Choroid plexus epithelial cell (primary cell): ENCODE measurements around the gene RNASE2.
"Not testable (repeated sequence)": the region's sequence is repeated elsewhere in the genome, so short reads cannot be mapped to it uniquely, and the experiment has no call there.

Experiments used
- DNase-seq: peaks from one replicate; pipeline ENCODE4 v3.0.0-alpha.2; 2010; ENCODE audit warnings: low read depth
- H3K4me3 ChIP-seq: 2 replicates; pipeline ENCODE4 v1.5.1; 2011; ENCODE audit warnings: low read depth, mild to moderate bottlenecking, control low read depth, low read length, moderate library complexity
- TF ChIP-seq, protein P1 (sequence below): conservative IDR thresholded peaks from 2 replicates; pipeline ENCODE4 v1.5.1; 2011; ENCODE audit warnings: low read depth, mild to moderate bottlenecking, control low read depth, inconsistent platforms, low read length, moderate library complexity

RNASE2 gene

DNA sequence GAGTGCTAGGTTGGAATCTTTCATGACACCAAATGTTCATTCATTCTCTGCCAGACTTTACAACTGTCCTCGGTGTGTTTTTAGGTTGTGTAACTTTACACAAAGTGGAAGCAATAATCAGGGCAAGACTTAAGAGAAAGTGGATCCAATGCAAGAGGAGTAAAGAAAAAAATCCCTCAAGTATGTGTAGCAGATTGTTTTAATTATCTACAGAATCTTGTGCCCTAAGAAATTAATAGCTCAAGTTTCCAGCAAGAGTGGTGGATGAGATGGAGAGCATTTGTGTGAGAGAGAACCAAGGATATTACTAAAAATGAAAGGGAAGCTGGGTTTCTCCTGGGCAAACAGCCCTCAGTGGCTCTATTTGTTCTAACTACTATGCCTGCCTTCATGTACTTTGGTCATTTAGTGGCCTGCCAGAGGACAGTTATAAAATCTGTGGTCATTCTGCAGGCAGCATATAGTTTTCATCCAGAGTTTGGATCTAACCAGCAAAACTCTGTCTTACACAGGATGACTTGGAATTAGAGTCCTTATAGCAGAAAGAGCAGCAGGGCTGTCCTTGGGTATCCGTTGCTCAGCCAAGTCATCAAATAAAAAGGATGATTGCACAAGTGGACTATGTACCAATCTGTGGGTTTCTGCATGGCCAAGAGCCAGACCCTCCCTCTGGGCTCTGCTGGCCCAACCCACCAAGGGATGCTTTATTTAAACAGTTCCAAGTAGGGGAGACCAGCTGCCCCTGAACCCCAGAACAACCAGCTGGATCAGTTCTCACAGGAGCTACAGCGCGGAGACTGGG is at the start of gene RNASE2:
TSS of gene RNASE2 (plus strand) at position 752 of the 802 bp plus-strand sequence. CDS start 285 bp downstream, outside the sequence.
- not testable (repeated sequence) for DNase-seq, H3K4me3 ChIP-seq

DNA sequence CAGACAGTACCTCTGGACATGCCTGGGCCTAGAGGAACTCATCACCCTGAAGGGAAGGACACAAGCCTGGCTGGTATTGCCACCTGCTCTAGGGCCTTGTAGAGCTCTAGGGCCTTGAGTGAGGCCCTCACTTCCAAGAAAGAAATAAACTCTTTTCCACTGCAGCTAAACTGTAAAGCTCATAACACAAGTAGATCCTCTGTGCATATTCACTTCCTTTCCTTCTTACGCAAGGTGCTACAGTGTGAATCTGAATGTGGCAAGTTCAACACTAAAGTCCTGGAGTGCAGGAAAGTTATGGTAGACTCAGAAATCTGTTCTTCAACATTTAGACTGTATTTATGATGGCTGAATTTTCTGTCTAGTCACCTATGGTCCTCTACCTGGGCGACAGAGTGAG is 49.6 kb upstream of the RNASE2 start:
- TF ChIP-seq, protein P1, sequence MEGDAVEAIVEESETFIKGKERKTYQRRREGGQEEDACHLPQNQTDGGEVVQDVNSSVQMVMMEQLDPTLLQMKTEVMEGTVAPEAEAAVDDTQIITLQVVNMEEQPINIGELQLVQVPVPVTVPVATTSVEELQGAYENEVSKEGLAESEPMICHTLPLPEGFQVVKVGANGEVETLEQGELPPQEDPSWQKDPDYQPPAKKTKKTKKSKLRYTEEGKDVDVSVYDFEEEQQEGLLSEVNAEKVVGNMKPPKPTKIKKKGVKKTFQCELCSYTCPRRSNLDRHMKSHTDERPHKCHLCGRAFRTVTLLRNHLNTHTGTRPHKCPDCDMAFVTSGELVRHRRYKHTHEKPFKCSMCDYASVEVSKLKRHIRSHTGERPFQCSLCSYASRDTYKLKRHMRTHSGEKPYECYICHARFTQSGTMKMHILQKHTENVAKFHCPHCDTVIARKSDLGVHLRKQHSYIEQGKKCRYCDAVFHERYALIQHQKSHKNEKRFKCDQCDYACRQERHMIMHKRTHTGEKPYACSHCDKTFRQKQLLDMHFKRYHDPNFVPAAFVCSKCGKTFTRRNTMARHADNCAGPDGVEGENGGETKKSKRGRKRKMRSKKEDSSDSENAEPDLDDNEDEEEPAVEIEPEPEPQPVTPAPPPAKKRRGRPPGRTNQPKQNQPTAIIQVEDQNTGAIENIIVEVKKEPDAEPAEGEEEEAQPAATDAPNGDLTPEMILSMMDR, result no peak
- H3K4me3 ChIP-seq, result no peak overlapping the region
- no peak for DNase-seq

DNA sequence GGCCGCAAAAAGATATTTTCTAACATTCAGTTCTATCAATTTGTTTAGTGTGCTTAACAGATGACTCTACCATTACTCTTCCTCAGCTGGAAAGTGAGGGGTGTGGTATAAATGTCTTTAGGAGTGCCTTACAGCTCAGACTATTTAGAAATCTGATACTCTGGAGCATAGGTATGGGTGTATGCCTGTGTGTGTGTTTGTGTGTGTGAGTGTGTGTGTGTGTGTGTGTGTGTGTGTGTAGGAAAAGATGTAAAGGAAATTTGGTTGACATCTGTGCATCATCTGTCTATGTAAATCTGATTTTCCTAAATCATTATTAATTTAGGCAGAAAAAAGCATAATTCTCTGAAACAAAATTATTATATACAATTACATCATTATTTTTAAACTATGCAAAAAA is 48.1 kb upstream of the RNASE2 start:
- no peak overlapping the region for H3K4me3 ChIP-seq
- TF ChIP-seq, protein P1, result no peak
- DNase-seq, result no peak

DNA sequence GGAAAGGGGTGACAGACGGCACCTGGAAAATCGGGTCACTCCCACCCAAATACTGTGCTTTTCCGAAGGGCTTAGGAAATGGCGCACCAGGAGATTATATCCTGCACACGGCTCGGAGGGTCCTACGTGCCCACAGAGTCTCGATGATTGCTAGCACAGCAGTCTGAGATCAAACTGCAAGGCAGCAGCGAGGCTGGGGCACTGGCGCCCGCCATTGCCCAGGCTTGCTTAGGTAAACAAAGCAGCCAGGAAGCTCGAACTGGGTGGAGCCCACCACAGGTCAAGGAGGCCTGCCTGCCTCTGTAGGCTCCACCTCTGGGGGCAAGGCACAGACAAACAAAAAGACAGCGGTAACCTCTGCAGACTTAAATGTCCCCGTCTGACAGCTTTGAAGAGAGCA is 44.5 kb upstream of the RNASE2 start:
- DNase-seq, H3K4me3 ChIP-seq: not testable (repeated sequence)

DNA sequence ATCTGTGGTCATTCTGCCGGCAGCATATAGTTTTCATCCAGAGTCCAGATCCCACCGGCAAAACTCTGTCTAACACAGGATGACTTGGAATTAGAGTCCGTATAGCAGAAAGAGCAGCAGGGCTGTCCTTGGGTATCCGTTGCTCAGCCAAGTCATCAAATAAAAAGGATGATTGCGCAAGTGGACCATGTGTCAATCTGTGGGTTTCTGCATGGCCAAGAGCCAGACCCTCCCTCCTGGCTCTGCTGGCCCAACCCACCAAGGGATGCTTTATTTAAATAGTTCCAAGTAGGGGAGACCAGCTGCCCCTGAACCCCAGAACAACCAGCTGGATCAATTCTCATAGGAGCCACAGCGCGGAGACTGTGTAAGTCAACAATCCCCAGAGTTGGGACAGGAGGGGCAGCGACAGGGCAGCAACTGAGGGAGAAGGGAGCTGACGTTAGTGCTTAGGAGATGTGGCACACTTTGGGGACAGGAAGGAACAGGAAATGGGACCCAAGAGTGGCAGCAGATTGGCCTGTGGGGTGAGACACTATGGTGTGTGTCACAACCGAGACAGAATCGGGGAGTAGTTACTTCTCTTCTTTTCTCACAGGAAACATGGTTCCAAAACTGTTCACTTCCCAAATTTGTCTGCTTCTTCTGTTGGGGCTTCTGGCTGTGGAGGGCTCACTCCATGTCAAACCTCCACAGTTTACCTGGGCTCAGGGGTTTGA is 36.1 kb upstream of the RNASE2 start:
- DNase-seq, result peak; percentile 8
- not testable (repeated sequence) for H3K4me3 ChIP-seq

DNA sequence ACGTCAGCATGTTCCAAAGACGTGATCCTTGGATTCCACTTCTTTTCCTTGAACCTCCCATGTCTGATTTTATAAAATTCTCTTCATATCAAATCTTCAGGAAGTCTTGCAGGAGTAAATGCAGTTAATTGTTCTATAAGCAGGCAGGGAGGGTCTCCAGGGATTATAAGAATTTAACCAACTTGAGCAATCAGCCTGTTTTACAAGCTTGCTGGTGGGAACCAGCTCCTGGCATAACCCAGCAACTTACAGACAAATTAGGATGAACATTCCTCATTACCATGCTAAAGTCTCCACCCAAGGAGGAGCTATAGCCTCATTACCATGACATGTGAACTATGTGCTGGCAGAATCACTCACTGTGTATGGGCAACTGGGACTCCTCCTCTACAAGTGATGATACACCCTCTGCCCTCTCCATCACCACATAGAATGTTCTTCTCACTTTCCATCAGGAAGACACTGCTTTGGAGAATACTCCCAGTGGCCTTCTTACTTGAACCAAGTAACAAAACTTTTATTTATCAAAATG is 31.5 kb upstream of the RNASE2 start:
- DNase-seq, H3K4me3 ChIP-seq: not testable (repeated sequence)

DNA sequence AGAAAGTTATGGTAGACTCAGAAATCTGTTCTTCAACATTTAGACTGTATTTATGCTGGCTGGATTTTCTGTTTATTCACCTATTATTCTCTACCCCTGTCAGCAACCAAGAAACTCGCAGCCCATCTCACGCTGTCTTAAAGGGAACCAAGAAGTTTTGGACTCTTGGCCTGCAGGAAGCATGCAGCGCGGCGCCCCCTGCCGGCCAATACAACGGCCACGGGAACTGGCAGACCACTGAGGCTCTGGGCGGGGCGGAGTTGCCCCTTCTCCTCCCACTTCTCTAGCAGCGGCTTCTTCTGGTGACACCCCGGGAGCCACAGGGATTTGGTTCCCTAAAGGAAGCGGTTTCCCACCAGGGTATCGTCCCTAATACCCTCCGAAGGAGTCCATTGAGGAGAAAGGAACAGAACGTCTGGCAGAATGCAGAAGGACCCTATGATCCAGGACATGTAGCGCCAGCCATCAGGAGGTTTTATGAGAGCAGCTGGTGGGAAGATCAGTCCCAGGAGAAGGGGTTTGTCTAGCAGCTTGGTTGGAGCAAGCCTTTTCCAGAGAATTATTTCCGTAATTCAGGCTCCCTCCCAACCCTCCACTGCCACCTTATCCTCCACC is 21.0 kb upstream of the RNASE2 start:
- TF ChIP-seq, protein P1, result peak; percentile 52
- DNase-seq, result peak; percentile 15
- no peak overlapping the region for H3K4me3 ChIP-seq

DNA sequence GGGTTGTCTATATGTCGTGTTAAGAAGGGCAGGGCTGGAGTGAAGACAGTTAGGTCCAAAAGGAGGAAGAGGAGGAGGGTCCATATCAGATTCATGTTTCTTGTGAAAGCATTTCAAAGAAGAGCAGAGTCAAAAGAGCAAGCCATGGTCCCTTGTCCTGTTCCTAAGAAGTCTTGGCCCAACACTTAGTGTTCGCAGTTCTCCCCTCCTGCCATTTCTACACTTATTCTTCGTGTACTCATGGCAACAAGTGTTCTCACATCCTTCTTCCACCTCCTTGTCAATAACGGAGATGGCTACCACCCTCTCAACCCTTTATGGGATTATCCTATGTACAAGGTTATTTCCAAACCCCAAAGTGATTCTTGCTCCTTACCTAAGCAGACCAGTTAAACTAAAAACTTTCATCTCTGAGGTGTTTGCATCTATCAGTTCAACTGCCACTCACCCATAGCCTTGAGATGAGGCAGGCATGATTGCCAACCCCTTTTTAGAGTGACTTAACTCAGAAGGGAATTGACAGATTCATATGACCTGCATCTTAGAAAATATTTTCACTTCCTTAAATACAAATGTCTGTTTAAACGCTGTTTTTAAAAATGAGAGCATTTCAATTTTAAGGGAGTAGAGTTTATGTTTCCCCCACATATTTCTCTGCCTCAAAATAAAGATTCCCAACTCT is 19.8 kb upstream of the RNASE2 start:
- TF ChIP-seq, protein P1, result no peak

DNA sequence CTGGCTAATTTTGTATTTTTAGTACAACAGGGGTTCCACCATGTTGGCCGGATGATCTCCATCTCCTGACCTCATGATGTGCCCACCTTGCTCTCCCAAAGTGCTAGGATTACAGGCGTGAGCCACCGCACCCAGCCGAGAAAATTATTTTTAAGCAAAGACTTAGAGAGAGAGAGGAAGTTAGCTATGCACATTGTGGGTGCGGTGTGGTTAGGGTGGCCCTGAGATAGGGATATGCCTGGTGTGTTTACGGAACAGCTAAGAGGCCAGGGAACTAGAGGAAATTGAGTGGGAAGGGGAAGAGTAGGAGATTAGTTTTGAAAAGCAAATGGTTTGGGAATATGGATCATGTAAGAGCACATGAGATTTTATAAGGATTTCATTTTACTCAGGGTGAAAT is 10.1 kb upstream of the RNASE2 start:
- not testable (repeated sequence) for H3K4me3 ChIP-seq, DNase-seq

More for the DNA sequence above, 19.8 kb upstream of the RNASE2 start:
- H3K4me3 ChIP-seq, result no peak overlapping the region
- DNase-seq, result no peak

DNA sequence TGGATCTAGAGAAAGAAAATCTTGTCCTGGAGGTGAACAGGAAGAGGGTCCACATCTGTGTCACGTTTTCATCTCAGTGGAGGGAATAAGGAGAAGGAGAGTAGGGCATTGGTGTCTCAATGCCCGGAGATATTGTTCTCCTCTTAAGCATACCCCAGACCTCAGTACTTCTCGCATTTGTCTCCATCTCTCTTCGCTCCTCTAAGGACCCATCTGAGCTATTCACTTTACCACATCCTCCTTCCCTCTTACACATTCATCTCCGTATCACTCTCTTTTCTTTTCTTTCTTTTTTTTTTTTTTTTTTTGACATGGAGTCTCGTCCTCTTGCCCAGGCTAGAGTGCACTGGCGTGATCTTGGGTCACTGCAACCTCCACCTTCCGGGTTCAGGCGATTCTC is 8.6 kb upstream of the RNASE2 start:
- not testable (repeated sequence) for H3K4me3 ChIP-seq, DNase-seq

DNA sequence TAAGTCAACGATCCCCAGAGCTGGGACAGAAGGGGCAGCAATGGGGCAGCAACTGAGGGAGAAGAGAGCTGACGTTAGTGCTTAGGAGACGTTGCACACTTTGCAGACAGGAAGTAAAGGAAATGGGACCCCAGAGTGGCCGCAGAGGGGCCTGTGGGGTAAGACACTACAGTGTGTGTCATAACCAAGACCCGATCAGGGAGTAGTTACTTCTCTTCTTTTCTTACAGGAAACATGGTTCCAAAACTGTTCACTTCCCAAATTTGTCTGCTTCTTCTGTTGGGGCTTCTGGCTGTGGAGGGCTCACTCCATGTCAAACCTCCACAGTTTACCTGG is 219 bp downstream of the RNASE2 start:
- not testable (repeated sequence) for DNase-seq, H3K4me3 ChIP-seq
